HUES48 (cell line): ENCODE measurements around the gene FKTN.
"Not testable (repeated sequence)": the region's sequence is repeated elsewhere in the genome, so short reads cannot be mapped to it uniquely, and the experiment has no call there.

Experiments
- H3K27ac ChIP-seq: one replicate; pipeline ENCODE4 v1.7.0; 2013; ENCODE audit warnings: low read depth, low read length, inconsistent platforms
- H3K27me3 ChIP-seq: 2 replicates; pipeline ENCODE4 v1.6.1; 2013; ENCODE audit warnings: mild to moderate bottlenecking, low read length; ENCODE audit not compliant: control insufficient read depth, insufficient read depth
- H3K36me3 ChIP-seq: 2 replicates; pipeline ENCODE4 v1.6.1; 2013; ENCODE audit warnings: low read length; ENCODE audit not compliant: control insufficient read depth, insufficient read depth
- H3K4me1 ChIP-seq: 2 replicates; pipeline ENCODE4 v1.6.1; 2013; ENCODE audit warnings: mild to moderate bottlenecking, low read length; ENCODE audit not compliant: control insufficient read depth, insufficient read depth
- H3K4me3 ChIP-seq: 2 replicates; pipeline ENCODE4 v1.5.1; 2013; ENCODE audit warnings: mild to moderate bottlenecking, low read depth, low read length
- H3K9ac ChIP-seq: 2 replicates; pipeline ENCODE4 v1.6.1; 2013; ENCODE audit warnings: mild to moderate bottlenecking, low read depth, low read length, moderate library complexity
- H3K9me3 ChIP-seq: 2 replicates; pipeline ENCODE4 v1.6.1; 2013; ENCODE audit warnings: low read length; ENCODE audit not compliant: control insufficient read depth, insufficient read depth

Gene FKTN

DNA sequence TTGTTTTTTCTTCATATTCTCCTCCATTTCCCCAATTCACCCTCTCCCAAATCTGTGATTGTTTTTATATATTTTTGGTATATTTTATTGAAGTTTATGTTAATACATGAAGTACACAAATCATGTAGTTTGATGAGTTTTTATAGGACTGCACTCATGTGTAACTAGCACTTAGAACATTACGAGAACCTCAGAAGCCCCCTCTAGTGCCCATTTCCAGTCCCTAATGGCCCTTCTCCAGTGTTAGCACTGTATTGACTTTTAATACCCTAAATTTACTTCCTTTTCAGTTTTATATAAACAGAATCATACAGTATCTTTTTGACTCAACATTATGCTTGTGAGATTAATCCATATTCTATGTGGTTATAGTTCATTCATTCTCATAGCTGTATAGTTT lies 18.5 kb upstream of the FKTN start:
- Histone ChIP-seq H3K36me3 (peaks cover 18% of the 10 kb centered on the region), H3K4me1 (no peaks in the 10 kb centered on the region), H3K4me3 (no peak overlapping the region), H3K27me3 (no peaks in the 10 kb centered on the region), H3K9me3 (no peaks in the 10 kb centered on the region), H3K9ac (no peak overlapping the region), H3K27ac (no peak overlapping the region)

GRCh38 chr9:105541838-105542237 lies 16.1 kb upstream of the FKTN start:
- Histone ChIP-seq H3K9me3 (no peaks in the 10 kb centered on the region), H3K36me3 (0 out of 2 replicates have a peak, but pooled peaks cover 5% of the 10 kb centered on the region), H3K9ac (no peak overlapping the region), H3K4me1 (no peaks in the 10 kb centered on the region), H3K27ac (no peak overlapping the region), H3K4me3 (no peak overlapping the region), H3K27me3 (no peaks in the 10 kb centered on the region)

- Histone ChIP-seq H3K27me3 (peaks cover 5% of the 10 kb centered on the region; the same call in 1 of the 2 replicates), H3K27ac (no peak overlapping the region), H3K9me3 (no peaks in the 10 kb centered on the region), H3K4me3 (no peak overlapping the region), H3K36me3 (no peaks in the 10 kb centered on the region), H3K4me1 (0 out of 2 replicates have a peak, but pooled peaks cover 5% of the 10 kb centered on the region), H3K9ac (no peak overlapping the region)
Observed at GRCh38 chr9:105554042-105554441, 3.9 kb upstream of the FKTN start.

- Histone ChIP-seq H3K9ac (no peak overlapping the region), H3K9me3 (no peaks in the 10 kb centered on the region), H3K36me3 (0 out of 2 replicates have a peak, but pooled peaks cover 4% of the 10 kb centered on the region), H3K4me3 (no peak overlapping the region), H3K4me1 (no peaks in the 10 kb centered on the region), H3K27me3 (no peaks in the 10 kb centered on the region), H3K27ac (no peak overlapping the region)
Observed at GRCh38 chr9:105572455-105572854, 14.5 kb downstream of the FKTN start.

GRCh38 chr9:105579952-105580351 lies 22.0 kb downstream of the FKTN start:
- not testable (repeated sequence) for H3K27me3 ChIP-seq, H3K9me3 ChIP-seq, H3K9ac ChIP-seq, H3K4me3 ChIP-seq, H3K27ac ChIP-seq, H3K4me1 ChIP-seq, H3K36me3 ChIP-seq

- peak overlapping the region; percentile 45 for H3K27ac ChIP-seq
Observed at GRCh38 chr9:105581550-105581949, 23.6 kb downstream of the FKTN start.

GRCh38 chr9:105593145-105593544 lies 35.2 kb downstream of the FKTN start:
- H3K27ac ChIP-seq, result peak overlapping the region; percentile 43
- peaks cover 15% of the 10 kb centered on the region; the same call in 1 of the 2 replicates for H3K4me1 ChIP-seq
- no peak overlapping the region for H3K9ac ChIP-seq
- H3K36me3 ChIP-seq, result 0 out of 2 replicates have a peak, but pooled peaks cover 3% of the 10 kb centered on the region
- H3K9me3 ChIP-seq, result peaks cover 20% of the 10 kb centered on the region
- H3K4me3 ChIP-seq, result no peak overlapping the region
- no peaks in the 10 kb centered on the region for H3K27me3 ChIP-seq

More at GRCh38 chr9:105581550-105581949, 23.6 kb downstream of the FKTN start:
- not testable (repeated sequence) for H3K9me3 ChIP-seq, H3K27me3 ChIP-seq, H3K9ac ChIP-seq, H3K4me1 ChIP-seq, H3K36me3 ChIP-seq
- H3K4me3 ChIP-seq, result peak overlapping the region; percentile 45; the same call in 1 of the 2 replicates

GRCh38 chr9:105608721-105609598 lies 51.0 kb downstream of the FKTN start:
- H3K9me3 ChIP-seq, result no peaks in the 10 kb centered on the region
- no peaks in the 10 kb centered on the region for H3K4me1 ChIP-seq
- no peaks in the 10 kb centered on the region for H3K27me3 ChIP-seq
- no peak overlapping the region for H3K27ac ChIP-seq
- H3K36me3 ChIP-seq, result no peaks in the 10 kb centered on the region
- no peak overlapping the region for H3K4me3 ChIP-seq
- no peak overlapping the region for H3K9ac ChIP-seq

GRCh38 chr9:105621001-105621400 lies 63.1 kb downstream of the FKTN start:
- Histone ChIP-seq H3K4me1 (no peaks in the 10 kb centered on the region), H3K9ac (no peak overlapping the region), H3K9me3 (no peaks in the 10 kb centered on the region), H3K4me3 (no peak overlapping the region), H3K36me3 (no peaks in the 10 kb centered on the region), H3K27me3 (no peaks in the 10 kb centered on the region), H3K27ac (no peak overlapping the region)

GRCh38 chr9:105625088-105625487 lies 67.2 kb downstream of the FKTN start:
- H3K4me1 ChIP-seq, result no peaks in the 10 kb centered on the region
- H3K27ac ChIP-seq, result no peak overlapping the region
- no peaks in the 10 kb centered on the region for H3K36me3 ChIP-seq
- no peaks in the 10 kb centered on the region for H3K9me3 ChIP-seq
- H3K27me3 ChIP-seq, result no peaks in the 10 kb centered on the region
- H3K9ac ChIP-seq, result no peak overlapping the region
- no peak overlapping the region for H3K4me3 ChIP-seq

GRCh38 chr9:105632807-105633206 lies 74.9 kb downstream of the FKTN start:
- no peaks in the 10 kb centered on the region for H3K27me3 ChIP-seq
- no peak overlapping the region for H3K27ac ChIP-seq
- H3K36me3 ChIP-seq, result no peaks in the 10 kb centered on the region
- no peaks in the 10 kb centered on the region for H3K9me3 ChIP-seq
- H3K9ac ChIP-seq, result no peak overlapping the region
- no peak overlapping the region for H3K4me3 ChIP-seq
- H3K4me1 ChIP-seq, result no peaks in the 10 kb centered on the region
